Right renal pelvis (tissue), 4 donors: ENCODE data around the gene MUC22. TPM values are rescaled to one million over a fixed set of nuclear protein-coding genes. Genes with fewer than 3 reads are reported as not detected.
A peak's percentile ranks its signal among the peaks of the same experiment; 100 is the strongest.
"Not testable (repeated sequence)": the region's sequence is repeated elsewhere in the genome, so short reads cannot be mapped to it uniquely, and the experiment has no call there.

Experiments
- DNase-seq, 4 donors: peaks; one replicate each; pipeline ENCODE4 v3.0.0-alpha.2; 2013; ENCODE audit warnings: low read depth in 4 of 4, low spot score in 3 of 4, missing footprints in 1 of 4
- polyA plus RNA-seq, 4 donors: library from polyadenylated mRNA; unstranded; fragments of 120-200 nt; gene quantifications; one replicate each; pipeline ENCODE4 v1.2.1, GENCODE V29; 2013; ENCODE audit not compliant: insufficient read length in 4 of 4

MUC22 gene
- polyA plus RNA-seq, 4 donors = not detected

DNA sequence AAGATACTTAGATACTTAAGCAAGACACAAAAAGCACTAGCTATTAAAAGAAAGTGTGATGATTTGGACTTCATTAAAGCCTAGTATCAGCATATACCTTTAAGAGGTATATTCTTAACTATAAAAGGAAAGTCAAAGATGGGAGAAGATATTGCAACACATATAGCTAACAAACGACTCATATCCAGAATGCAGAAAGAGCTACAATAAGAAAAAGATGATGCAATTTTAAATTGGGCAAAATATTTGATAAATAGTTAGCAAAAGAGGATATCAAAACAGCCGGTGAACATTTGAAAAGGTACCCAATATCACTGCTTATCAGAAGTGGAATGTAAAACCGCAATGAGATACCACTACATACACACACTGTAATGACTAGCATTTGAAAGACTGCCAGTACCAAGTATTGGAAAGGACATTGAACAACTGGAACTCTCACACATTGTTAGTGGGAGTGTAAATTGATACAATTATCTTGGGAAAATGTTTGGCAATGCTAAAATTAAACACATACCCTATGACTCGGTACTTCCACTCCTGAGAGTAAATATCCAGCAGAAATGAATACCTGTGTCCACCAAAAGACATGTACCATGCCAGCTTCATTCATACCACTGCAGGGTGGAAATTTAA, 25.7 kb downstream of the MUC22 start:
- DNase-seq = no peak

DNA sequence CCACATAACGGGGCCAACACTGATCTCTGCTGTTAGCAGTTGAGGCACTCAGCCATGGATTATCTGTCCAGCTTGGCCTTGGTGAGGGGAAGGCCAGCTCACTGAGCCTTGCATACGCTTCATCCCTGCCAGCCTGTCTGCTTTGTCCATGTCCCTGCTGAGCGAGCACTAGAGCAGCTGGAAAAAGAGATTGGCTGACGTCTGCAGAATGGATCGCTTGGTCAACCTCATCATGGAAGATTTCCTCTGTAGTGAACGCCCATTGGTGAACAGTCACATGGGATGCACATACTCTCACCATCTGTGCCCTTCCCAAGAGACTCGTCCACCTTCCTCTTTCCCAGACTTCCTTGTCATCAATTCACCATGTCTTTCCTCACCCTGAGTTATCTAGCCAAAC, 26.9 kb downstream of the MUC22 start:
- DNase-seq = no peak

DNA sequence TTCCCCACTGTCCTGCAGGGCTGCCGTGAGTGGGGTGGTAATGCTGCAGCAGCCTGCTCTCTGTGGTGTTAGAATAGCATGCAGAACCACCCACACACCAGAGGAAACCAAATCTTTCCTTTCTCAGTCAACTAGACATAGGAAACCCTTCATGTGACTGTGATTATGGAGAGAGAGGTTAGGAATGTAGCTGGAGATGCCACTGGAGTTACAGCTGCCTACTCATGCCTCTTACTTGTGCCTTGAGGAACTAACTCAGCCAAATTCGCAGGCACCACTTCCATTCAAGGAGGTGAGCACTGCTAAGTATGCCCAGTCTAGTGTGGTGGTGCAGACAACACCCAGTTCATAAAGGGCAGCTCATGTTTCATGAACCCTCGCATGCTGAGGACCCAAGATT, 27.4 kb downstream of the MUC22 start:
- DNase-seq = no peak

DNA sequence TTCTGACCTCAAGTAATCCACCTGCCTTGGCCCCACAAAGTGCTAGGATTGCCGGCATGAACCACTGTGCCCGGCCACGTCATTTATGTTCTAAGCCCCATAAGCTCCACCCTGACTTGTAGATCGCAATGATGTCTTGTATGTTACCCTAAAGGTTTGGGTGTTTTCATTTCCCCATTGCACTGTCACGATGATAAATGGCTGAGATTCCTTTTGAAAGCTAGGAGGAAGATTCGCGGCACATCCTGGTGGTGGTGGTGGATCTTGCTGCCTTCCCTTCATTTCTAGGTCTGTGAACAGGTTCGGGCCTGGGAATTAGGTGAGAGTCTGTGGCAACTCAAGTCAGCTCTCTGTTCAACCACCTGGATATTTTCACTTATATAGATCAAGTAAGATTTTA, 28.3 kb downstream of the MUC22 start:
- no peak for DNase-seq

DNA sequence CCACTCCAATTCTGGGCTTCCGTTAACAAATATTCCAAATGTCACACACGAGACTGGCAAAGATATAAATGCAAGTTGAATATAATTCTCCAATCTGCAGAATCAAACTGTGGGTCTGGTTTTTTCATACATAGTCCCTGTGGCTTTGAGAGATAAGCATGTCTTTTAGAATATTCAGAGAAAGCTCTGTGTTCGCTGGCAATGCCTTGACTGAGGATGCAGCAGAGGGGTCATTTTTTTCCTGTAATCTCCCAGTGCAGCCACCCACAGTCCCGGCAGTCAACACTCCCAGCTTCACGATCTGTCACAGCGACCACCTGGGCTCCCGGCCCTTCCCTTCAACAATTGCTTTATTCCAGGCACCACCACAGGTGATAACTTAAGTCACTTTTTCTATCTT, 30.5 kb downstream of the MUC22 start:
- DNase-seq = no peak

DNA sequence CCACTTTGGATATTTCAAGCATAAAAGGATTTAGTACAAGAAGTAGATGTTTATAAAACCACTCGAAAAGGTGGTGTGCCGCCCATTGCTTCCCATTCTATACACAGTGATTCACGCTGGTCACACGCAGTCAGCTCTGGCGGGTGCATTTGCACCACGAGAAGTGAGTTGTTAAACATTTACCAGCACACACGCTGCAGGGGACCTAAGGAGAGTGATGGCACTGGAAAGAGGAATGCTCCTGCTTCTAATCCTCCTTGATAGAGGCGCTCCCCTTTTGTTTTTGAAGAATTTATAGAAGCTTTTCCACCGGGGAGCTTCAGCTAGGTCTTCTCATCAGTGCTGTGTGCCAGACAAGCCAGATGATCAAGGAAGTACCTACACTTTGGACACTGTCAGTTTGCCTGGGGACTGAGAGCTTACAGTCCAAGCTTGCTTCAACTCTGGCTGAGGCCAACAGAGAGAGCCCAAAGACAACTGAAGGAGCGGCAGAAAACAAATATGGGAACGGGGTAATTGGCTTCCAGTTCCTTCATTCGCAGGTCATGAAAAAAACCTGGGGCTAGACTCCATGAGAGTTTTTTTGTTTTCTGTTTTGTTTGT, 31.2 kb downstream of the MUC22 start:
- DNase-seq = no peak

DNA sequence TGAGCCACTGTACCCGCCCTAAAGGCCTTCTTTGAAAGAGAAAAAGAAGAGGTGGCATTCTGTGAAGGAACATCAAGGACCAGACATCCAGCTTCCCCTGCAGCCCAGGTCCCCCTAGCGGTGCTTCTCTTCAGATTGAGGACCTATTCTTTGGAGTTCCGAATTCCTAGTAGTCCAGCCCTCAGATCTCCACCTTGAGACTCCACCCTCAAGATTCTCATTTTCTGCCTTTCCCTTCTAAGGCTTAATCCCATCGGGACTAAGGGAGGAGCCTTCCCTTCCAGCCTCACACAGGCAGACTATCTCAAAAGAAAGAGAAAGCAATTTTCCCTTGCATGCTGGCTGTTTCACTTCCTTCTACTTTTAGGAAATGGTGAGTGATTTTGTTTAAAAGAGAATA, 32.5 kb downstream of the MUC22 start:
- peak in 1 of 4 donors; percentile 20 for DNase-seq

DNA sequence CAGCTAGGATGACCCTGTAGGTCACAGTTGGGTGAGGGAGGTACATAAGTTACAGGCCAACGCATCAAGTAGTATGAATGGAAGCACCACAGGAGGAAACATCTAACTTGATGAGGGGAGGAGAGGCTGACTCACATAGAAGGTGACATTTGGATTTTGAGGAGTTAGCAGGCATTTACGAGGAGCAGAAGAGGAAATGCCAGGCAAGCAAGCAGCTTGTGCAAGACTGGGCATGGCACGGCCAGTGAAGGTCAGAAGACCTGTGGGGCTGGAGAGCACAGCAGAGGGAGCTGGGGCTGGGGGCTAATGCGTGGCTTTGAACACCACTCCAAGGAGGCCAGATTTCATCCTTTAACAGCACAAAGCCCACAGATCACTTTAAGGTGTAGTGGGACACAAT, 37.8 kb downstream of the MUC22 start:
- no peak for DNase-seq

DNA sequence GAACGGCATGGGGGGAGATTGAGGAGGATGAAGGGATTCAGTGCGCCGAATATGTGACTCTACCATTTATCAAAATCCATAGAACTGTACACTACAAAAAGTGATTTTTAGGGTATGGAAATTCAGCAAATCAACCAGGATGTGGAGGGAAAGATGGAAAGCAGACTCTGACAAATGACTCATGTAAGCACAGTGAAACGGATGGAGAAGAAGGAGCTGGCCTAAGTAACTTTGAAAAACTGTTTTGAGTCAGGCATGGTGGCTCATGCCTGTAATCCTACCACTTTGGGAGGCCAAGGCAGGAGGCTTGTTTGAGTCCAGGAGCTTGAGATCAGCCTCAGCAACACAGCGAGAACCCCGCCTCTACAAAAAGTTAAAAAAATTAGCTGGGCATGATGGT, 39.2 kb downstream of the MUC22 start:
- no peak for DNase-seq

DNA sequence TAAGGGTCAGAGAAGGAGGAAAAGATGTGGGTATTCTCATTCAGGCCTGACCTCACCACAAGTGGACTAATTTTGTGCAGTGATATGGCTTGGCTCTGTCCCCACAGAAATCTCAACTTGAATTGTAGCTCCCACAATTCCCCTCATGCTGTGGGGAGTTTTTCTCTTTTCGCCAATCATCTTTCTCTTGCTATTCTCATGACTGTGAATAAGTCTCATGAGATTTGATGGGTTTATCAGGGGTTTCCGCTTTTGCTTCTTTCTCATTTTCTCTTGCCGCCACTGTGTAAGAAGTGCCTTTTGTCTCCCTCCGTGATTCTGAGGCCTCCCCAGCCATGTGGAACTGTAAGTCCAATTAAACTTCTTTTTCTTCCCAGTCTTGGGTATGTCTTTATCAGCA, 42.9 kb downstream of the MUC22 start:
- DNase-seq = not testable (repeated sequence)

DNA sequence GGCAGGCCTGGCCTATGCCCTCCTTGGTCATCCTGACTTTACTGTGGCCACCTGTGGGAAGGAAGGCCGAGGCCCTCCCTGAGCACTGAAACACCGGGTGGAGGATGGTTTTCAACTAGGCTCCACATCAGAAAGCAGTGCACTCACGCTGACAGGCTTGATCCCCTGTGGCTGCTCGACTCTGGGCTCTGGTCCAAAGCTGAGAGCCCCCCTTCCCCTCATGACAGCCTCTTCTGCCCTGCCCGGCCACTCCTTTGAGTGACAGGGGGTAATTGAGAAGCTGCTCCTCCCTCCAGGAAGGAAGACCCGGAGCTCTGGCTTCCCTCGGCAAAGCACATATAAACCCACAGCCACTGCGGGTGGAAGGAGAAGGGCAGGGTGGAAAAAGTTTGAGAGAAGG, 43.6 kb downstream of the MUC22 start:
- no peak for DNase-seq

DNA sequence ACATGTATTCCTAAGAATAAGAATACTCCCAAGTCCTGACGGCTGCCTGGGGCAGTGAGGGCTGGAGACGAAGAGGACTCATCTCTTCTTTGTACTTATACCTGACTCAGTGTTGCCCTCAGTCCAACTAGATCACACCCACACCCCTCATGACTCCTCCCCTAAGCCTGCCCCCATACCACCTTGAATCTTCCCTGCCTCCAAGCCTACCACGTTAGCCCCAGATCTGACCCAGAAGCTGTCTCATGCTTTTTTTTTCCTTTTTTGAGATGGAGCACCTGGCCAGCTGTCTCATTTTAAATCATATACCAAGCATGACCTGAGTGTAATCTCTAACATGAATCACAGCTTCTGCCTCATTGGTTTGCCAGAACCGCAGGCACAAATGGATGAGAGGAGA, 45.2 kb downstream of the MUC22 start:
- DNase-seq = no peak

DNA sequence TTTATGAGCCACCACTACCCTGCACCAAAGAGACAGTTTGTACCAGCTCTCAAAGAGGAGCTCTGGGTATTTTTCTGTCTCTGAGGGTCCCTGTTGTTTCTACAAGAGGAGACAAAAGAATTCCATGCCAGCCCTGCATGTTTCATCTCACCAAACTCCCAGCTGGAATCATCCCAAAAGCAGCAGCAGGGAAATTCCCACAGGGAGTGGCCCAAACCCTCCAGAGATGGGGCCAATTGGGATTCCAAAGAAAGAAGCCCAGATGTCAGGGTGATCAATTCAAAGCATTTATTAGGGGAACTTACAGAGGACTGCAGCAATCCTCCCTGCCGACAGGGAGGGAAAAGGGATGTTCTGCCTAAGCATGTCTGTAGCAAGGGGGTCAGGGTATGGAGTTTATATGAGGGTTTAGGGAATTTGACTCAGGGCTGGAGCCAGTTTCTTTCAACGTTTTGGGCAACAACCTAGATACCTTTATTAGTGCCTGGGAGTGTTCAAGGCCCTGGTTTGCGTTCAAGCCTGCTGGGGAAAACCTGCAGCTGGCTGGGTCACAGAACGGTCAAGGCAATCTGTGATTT, 47.2 kb downstream of the MUC22 start:
- no peak for DNase-seq

DNA sequence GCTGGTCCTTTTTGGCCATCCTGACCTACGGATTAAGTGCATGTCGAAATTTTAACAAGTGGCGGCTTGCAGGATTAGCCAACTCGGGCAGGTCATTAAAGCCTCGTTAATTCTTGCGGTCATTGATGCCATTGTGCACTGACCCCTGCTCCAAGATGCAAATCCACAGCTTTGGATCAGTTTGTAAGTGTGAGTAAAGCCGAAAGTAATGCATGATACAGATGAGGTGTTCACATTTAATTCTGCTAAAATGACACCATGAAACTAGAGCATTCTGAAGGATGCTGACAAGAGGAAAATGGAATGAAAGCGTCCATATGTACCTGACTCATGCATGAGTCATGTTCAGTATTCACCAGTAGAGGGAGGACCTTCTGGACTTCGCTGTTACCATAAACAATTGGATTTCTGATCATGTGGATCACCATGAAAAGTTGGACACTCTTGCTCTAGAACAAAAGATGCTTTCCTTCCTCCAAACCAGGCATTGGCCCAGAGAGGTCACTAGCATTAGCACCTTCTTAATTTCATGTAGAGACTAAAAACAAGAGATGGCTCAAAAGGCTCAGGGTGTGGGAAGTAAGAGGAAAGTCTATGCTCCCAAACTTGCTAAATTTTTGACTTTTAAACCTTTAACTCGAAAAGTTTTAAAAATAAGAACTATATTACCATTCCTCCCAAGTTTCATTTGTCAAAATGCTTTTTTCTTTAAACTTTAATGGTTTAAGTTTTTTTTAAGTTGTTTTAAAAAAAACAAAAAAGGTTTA, 48.0 kb downstream of the MUC22 start:
- DNase-seq = no peak

DNA sequence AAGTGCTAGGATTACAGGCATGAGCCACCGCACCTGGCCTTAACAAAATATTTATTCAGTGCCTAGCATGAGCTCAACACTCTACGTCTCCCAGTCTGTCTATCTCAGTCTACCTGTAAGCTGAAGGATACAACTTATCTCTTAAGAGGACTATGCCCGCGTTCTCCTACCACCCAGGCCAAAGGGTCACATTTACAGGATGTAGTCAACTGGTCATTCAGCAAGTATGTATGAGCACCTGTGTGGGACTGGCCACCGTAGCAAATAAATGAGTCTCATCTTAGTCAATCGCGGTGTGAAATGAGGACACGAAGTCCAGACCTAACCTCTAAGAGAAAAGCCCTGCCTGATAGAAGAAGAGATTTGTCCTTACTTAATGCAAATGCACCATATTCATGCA, 49.9 kb downstream of the MUC22 start:
- no peak for DNase-seq

DNA sequence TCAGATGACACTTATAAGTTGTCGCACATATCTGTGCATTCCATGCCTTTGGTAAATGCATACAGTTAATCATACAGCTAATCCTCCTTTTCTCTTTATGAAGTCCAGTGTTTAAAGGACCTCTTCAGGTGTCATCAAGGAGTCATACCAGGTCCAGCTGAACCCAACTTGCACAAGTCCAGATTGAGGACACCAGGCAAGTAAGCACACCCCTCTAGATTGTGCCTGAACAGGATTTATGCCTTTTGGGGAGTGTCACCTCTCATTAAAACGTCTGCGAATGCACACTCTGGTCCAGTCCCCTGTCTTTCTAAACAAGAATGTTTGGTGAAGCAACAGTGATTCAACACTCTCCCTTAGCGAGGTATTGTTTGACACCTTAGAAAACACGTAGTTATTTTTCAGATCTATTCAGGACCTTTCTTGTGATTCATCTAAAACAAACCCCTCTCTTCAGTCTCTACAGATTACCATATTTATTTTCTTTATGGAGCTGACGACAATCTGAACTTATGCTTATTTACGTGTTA, 53.7 kb downstream of the MUC22 start:
- no peak for DNase-seq

DNA sequence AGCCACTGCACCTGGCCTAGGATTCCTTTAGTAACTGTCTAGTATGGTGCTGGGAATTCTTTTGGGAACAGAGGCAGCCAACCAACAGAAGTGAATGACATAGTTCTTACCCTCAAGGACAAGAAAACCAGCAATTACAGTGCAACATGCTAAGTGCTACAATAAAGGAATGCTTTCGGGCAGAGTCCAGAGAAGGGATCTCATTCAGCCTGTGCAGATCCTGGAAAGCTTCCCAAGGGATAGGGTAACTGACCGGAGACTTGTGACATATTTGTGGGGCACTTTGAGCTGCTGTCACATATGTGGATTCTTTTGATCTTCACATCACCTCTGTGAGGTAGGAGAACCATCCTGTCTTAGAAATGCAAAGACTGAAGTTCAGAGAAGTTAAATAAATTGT, 55.3 kb downstream of the MUC22 start:
- DNase-seq = no peak

DNA sequence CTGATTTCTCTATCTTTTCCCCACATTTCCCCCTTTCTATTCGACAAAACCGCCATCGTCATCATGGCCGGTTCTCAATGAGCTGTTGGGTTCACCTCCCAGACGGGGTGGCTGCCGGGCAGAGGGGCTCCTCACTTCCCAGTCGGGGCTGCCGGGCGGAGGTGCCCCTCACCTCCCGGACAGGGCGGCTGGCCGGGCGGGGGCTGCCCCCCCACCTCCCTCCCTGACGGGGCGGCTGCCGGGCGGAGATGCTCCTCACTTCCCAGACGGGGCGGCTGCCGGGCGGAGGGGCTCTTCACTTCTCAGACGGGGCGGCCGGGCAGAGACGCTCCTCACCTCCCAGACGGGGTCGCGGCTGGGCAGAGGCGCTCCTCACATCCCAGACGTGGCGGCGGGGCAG, 56.8 kb downstream of the MUC22 start:
- not testable (repeated sequence) for DNase-seq

DNA sequence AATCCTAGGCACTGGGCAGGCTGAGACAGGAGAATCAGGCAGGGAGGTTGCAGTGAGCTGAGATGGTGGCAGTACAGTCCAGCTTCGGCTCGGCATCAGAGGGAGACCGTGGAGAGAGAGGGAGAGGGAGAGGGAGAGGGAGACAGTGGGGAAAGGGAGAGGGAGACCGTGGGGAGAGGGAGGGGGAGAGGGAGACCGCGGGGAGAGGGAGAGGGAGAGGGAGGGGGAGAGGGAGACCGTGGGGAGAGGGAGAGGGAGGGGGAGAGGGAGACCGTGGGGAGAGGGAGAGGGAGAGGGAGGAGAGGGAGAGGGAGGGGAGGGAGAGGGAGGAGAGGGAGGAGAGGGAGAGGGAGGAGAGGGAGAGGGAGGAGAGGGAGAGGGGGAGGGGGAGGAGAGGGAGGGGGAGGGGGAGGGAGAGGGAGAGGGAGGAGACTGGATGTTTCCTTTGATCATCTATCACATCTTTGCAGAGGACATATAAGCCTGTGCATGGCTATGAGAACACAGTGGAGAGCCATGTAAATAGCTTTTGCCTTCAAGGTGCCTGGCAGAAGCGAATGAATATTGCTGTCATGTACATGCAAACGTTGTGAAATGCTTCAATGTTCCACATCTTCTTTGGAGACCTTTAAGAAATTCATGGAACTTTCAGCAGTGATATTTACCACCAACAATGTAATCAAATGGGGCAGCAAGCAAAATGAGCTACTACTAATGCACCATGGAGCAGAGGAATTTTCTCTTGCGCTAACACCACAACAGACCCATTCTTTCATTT, 57.8 kb downstream of the MUC22 start:
- not testable (repeated sequence) for DNase-seq

DNA sequence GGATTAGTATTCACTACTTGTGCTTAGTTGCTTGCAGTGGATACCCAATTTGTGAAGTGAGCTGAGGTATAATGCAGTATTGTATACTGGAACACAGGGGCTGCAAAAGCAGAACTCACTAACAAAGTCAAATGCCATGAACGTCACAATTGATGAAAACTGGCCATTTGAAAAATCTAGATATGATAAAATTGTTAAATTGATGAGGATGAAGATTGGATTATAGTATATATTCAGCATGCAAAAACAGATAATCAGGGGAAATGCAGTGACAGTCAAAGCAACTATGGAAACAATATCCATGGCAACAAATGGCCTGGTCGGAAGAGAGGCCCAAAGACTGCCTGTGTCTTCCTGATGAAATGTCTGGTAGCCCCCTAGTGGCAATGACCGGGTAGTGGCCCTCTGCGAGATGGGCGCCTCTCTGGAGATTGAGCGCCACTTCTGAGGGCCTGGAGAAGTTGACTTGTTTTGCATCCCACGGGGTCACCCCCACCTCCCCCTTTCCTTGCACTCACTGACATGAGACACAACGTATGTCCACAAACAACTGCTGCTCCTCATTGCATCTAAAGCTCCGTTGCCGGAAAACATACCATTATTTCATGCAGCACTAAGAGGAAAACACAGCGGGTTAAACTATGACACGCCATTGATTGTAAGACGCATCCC, 58.5 kb downstream of the MUC22 start:
- peak in 3 of 4 donors; percentile 55 to 71 (median 69) for DNase-seq
